ENCODE measurements around the gene SLC24A1.

GRCh38 chr15:65680544-65680943, 58.8 kb downstream of the SLC24A1 start:
- TF ChIP-seq, protein P1, sequence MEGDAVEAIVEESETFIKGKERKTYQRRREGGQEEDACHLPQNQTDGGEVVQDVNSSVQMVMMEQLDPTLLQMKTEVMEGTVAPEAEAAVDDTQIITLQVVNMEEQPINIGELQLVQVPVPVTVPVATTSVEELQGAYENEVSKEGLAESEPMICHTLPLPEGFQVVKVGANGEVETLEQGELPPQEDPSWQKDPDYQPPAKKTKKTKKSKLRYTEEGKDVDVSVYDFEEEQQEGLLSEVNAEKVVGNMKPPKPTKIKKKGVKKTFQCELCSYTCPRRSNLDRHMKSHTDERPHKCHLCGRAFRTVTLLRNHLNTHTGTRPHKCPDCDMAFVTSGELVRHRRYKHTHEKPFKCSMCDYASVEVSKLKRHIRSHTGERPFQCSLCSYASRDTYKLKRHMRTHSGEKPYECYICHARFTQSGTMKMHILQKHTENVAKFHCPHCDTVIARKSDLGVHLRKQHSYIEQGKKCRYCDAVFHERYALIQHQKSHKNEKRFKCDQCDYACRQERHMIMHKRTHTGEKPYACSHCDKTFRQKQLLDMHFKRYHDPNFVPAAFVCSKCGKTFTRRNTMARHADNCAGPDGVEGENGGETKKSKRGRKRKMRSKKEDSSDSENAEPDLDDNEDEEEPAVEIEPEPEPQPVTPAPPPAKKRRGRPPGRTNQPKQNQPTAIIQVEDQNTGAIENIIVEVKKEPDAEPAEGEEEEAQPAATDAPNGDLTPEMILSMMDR (IDR thresholded peaks at IDR 0.05; ENCODE audit: low read length): no peak
- no peak for TF ChIP-seq EZH2 (IDR thresholded peaks at IDR 0.05; ENCODE audit: borderline replicate concordance, low read length)
